ENCODE measurements around the gene ARGLU1.

Gene ARGLU1, protein sequence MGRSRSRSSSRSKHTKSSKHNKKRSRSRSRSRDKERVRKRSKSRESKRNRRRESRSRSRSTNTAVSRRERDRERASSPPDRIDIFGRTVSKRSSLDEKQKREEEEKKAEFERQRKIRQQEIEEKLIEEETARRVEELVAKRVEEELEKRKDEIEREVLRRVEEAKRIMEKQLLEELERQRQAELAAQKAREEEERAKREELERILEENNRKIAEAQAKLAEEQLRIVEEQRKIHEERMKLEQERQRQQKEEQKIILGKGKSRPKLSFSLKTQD

DNA sequence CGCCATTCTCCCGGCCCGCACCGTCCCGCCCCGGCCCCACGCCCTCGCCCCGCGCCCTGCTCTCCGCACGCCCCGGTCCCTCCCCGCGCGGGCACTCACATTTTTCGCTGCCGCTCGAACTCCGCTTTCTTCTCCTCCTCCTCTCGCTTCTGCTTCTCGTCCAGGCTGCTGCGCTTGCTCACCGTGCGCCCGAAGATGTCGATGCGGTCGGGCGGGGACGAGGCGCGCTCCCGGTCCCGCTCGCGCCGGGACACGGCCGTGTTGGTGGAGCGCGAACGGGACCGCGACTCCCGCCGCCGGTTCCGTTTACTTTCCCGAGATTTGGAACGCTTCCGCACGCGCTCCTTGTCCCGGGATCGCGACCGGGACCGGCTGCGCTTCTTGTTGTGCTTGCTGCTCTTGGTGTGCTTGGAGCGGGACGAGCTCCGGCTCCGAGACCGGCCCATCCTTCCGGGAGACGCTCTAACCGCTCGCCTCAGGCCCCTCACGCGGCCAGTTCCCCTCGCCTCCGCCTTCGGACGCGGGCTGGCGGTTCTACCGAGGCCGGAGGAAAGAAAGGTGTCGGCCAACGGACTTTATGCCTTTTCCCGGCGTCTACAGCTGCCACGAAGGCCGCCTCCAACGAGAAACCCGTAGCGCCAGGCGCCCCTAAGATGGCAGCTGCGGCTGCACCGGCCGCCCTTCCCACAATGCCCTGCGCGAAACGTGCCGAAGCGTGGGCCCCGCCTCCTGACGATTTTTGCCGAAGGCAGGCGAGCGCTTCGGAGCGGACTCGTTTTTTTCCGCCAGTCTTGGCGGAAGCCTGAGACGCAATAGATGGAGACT lies at the start of gene ARGLU1:
TSS of gene ARGLU1 (minus strand) at position 664 of the 825 bp plus-strand sequence. CDS start at position 446, 218 bp downstream.
- peaks cover 44% of the 10 kb centered on the region for H3K4me1 ChIP-seq (ENCODE audit: control insufficient read depth, low read length)
- peaks cover 65% of the 10 kb centered on the region for H3K79me2 ChIP-seq (ENCODE audit: control insufficient read depth, low read length)
- H3K27ac ChIP-seq (ENCODE audit: low read depth, low read length) = peak within 1 kb of the TSS; percentile 76

DNA sequence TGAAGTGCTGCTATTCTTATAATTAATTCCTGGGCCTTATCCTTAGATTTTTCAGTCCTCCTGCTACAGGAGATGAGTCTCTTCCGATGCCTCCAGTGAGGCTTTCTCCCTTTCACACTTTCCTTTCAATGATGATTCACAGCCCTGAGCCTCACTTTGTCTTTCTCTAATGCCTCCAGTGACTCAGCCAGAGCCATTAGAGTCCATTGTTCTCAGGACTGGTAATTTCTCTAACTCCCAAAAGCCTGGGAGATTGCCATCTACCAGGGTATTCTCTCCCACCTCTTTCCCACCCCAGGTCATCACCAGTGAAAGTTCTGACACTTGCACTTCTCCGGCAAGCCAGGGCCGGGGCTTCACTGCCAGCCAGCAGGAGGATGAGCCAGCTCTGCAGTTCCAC lies 49.6 kb upstream of the ARGLU1 start:
- no peaks in the 10 kb centered on the region for H3K9me2 ChIP-seq (replicated peaks; ENCODE audit: control insufficient read depth, low read length)
- no peak overlapping the region for H3K4me2 ChIP-seq (ENCODE audit: low read length)
- TF ChIP-seq, protein P1, sequence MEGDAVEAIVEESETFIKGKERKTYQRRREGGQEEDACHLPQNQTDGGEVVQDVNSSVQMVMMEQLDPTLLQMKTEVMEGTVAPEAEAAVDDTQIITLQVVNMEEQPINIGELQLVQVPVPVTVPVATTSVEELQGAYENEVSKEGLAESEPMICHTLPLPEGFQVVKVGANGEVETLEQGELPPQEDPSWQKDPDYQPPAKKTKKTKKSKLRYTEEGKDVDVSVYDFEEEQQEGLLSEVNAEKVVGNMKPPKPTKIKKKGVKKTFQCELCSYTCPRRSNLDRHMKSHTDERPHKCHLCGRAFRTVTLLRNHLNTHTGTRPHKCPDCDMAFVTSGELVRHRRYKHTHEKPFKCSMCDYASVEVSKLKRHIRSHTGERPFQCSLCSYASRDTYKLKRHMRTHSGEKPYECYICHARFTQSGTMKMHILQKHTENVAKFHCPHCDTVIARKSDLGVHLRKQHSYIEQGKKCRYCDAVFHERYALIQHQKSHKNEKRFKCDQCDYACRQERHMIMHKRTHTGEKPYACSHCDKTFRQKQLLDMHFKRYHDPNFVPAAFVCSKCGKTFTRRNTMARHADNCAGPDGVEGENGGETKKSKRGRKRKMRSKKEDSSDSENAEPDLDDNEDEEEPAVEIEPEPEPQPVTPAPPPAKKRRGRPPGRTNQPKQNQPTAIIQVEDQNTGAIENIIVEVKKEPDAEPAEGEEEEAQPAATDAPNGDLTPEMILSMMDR (IDR thresholded peaks at IDR 0.05; ENCODE audit: low read depth, low read length, poor library complexity, severe bottlenecking) = no peak
- TF ChIP-seq EZH2phosphoT487 (IDR thresholded peaks at IDR 0.05; ENCODE audit: borderline replicate concordance, low read length) = no peak
- H3K27me3 ChIP-seq (ENCODE audit: control insufficient read depth, low read length) = peaks cover 17% of the 10 kb centered on the region
- no peaks in the 10 kb centered on the region for H3K36me3 ChIP-seq (ENCODE audit: control insufficient read depth, low read length)
- no peaks in the 10 kb centered on the region for H3F3A ChIP-seq (ENCODE audit: control insufficient read depth, insufficient read depth)
- H3K27ac ChIP-seq (ENCODE audit: low read depth, low read length) = no peak overlapping the region
- H3K4me3 ChIP-seq (ENCODE audit: low read length) = no peak overlapping the region
- no peaks in the 10 kb centered on the region for H3K79me2 ChIP-seq (ENCODE audit: control insufficient read depth, low read length)
- H3K9me3 ChIP-seq (ENCODE audit: control insufficient read depth, insufficient read depth, low read length) = no peaks in the 10 kb centered on the region
- H4K20me1 ChIP-seq (ENCODE audit: control insufficient read depth, insufficient read depth, low read depth, low read length) = no peaks in the 10 kb centered on the region
- no peaks in the 10 kb centered on the region for H3K4me1 ChIP-seq (ENCODE audit: control insufficient read depth, low read length)

More for the DNA sequence above, at the start of gene ARGLU1:
- H3K36me3 ChIP-seq (ENCODE audit: control insufficient read depth, low read length) = peaks cover 42% of the 10 kb centered on the region
- peak within 1 kb of the TSS; percentile 87 for H3K4me2 ChIP-seq (ENCODE audit: low read length)
- H3K27me3 ChIP-seq (ENCODE audit: control insufficient read depth, low read length) = no peaks in the 10 kb centered on the region
- H3K4me3 ChIP-seq (ENCODE audit: low read length) = peak within 1 kb of the TSS; percentile 83
- no peaks in the 10 kb centered on the region for H3F3A ChIP-seq (ENCODE audit: control insufficient read depth, insufficient read depth)
- H3K9me2 ChIP-seq (replicated peaks; ENCODE audit: control insufficient read depth, low read length) = no peaks in the 10 kb centered on the region
- no peak for TF ChIP-seq EZH2phosphoT487 (IDR thresholded peaks at IDR 0.05; ENCODE audit: borderline replicate concordance, low read length)
- TF ChIP-seq, protein P1 (IDR thresholded peaks at IDR 0.05; ENCODE audit: low read depth, low read length, poor library complexity, severe bottlenecking) = no peak
- peaks cover 37% of the 10 kb centered on the region for H4K20me1 ChIP-seq (ENCODE audit: control insufficient read depth, insufficient read depth, low read depth, low read length)
- no peaks in the 10 kb centered on the region for H3K9me3 ChIP-seq (ENCODE audit: control insufficient read depth, insufficient read depth, low read length)

DNA sequence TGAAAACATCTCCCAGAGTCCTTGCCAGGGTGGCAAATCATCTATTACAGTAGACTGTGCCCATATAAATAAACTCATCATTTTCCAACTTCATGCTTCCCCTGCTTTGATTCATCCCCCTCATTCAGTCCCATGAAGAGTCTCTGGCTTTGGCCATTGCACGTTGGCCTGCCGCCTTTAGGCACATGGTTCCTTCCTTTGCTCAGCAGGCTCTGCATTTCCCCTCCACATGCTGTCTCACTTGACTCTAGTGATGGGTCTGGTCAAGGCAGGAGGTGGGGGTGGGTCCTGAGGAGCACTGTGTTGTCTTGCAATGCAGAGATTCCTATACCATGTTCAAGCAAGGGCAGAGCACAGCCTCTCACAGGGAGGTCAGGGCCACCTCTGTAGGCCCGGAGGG lies 48.8 kb upstream of the ARGLU1 start:
- no peaks in the 10 kb centered on the region for H3K36me3 ChIP-seq (ENCODE audit: control insufficient read depth, low read length)
- no peaks in the 10 kb centered on the region for H3K9me3 ChIP-seq (ENCODE audit: control insufficient read depth, insufficient read depth, low read length)
- no peak overlapping the region for H3K4me3 ChIP-seq (ENCODE audit: low read length)

More for the DNA sequence above, 48.8 kb upstream of the ARGLU1 start:
- H3K27ac ChIP-seq (ENCODE audit: low read depth, low read length) = no peak overlapping the region
- no peaks in the 10 kb centered on the region for H3F3A ChIP-seq (ENCODE audit: control insufficient read depth, insufficient read depth)
- TF ChIP-seq, protein P1 (IDR thresholded peaks at IDR 0.05; ENCODE audit: low read depth, low read length, poor library complexity, severe bottlenecking) = no peak
- TF ChIP-seq EZH2phosphoT487 (IDR thresholded peaks at IDR 0.05; ENCODE audit: borderline replicate concordance, low read length) = no peak
- H4K20me1 ChIP-seq (ENCODE audit: control insufficient read depth, insufficient read depth, low read depth, low read length) = no peaks in the 10 kb centered on the region
- H3K9me2 ChIP-seq (replicated peaks; ENCODE audit: control insufficient read depth, low read length) = no peaks in the 10 kb centered on the region
- no peaks in the 10 kb centered on the region for H3K79me2 ChIP-seq (ENCODE audit: control insufficient read depth, low read length)
- no peaks in the 10 kb centered on the region for H3K4me1 ChIP-seq (ENCODE audit: control insufficient read depth, low read length)
- no peak overlapping the region for H3K4me2 ChIP-seq (ENCODE audit: low read length)
- peaks cover 10% of the 10 kb centered on the region for H3K27me3 ChIP-seq (ENCODE audit: control insufficient read depth, low read length)

Measured in DOHH2 (cell line).